GM06990 (cell line): ENCODE results near the gene CDH4.

Experiments
- DNase-seq: peaks from one replicate; pipeline ENCODE4 v3.0.0-alpha.2; 2011; ENCODE audit not compliant: insufficient read length; ENCODE audit errors: extremely low read depth
- H3K27me3 ChIP-seq: replicated peaks from 2 replicates; pipeline ENCODE4 v1.6.0; 2011; ENCODE audit warnings: low read length; ENCODE audit not compliant: control insufficient read depth, insufficient read depth
- H3K36me3 ChIP-seq: 2 replicates; pipeline ENCODE4 v1.5.1; 2011; ENCODE audit warnings: low read length; ENCODE audit not compliant: control insufficient read depth, insufficient read depth
- H3K4me3 ChIP-seq: replicated peaks from 2 replicates; pipeline ENCODE4 v1.5.1; 2011; ENCODE audit warnings: low read depth, mild to moderate bottlenecking, control low read depth, low read length
- TF ChIP-seq, protein P1 (sequence below): IDR thresholded peaks from 2 replicates; pipeline ENCODE4 v1.5.1; 2011; ENCODE audit warnings: low read length, control low read depth, mild to moderate bottlenecking, inconsistent platforms; ENCODE audit not compliant: insufficient read depth, poor library complexity, severe bottlenecking

The CDH4 gene

GRCh38 chr20:61295682-61296628 lies 43.9 kb downstream of the CDH4 start:
- Histone ChIP-seq H3K36me3 (no peaks in the 10 kb centered on the region), H3K27me3 (no peaks in the 10 kb centered on the region), H3K4me3 (no peak overlapping the region)
- TF ChIP-seq, protein P1, sequence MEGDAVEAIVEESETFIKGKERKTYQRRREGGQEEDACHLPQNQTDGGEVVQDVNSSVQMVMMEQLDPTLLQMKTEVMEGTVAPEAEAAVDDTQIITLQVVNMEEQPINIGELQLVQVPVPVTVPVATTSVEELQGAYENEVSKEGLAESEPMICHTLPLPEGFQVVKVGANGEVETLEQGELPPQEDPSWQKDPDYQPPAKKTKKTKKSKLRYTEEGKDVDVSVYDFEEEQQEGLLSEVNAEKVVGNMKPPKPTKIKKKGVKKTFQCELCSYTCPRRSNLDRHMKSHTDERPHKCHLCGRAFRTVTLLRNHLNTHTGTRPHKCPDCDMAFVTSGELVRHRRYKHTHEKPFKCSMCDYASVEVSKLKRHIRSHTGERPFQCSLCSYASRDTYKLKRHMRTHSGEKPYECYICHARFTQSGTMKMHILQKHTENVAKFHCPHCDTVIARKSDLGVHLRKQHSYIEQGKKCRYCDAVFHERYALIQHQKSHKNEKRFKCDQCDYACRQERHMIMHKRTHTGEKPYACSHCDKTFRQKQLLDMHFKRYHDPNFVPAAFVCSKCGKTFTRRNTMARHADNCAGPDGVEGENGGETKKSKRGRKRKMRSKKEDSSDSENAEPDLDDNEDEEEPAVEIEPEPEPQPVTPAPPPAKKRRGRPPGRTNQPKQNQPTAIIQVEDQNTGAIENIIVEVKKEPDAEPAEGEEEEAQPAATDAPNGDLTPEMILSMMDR = no peak
- no peak for DNase-seq

DNA sequence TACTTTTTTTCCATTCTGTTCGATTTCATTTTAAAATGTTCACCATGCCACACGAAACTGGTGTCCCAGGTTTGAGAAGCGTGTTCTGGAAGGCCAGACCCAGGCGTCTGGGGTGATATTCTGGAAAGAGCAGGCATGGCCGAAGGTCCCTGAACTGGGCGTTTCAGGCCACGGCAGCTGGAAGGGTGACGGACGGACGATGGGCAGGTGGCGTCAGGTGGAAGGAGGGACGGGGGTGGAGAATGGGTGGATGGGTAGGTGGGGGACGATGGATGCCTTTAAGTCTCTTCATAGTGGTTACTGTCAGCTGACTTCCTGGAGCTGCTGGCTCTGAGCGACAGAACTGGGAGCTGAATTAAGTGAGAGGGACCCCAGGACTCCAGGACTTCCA lies 44.6 kb downstream of the CDH4 start:
- TF ChIP-seq, protein P1 = no peak
- Histone ChIP-seq H3K36me3 (no peaks in the 10 kb centered on the region), H3K4me3 (no peak overlapping the region), H3K27me3 (no peaks in the 10 kb centered on the region)
- no peak for DNase-seq

GRCh38 chr20:61297491-61297890 lies 45.4 kb downstream of the CDH4 start:
- Histone ChIP-seq H3K36me3 (no peaks in the 10 kb centered on the region), H3K27me3 (no peaks in the 10 kb centered on the region), H3K4me3 (no peak overlapping the region)
- TF ChIP-seq, protein P1 = no peak
- no peak for DNase-seq

DNA sequence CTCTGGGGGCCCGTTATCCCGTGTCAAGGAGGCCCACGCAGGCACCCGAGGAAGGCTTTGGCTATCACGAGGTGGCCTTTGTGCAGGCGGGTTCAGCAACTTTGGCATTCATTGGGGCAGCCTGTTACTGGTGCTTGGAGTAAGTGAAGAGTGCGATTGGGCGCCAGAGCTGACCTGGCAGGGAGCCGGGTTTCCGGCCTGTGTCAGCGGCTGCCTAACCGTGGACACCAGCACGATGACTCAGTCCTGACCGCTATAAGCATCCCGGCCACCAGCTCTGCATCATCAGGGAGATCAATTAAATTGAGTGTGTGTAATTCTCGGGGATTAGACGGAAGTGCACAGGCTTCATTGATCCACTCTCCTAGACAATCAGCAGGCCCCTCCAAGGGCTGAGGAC lies 45.9 kb downstream of the CDH4 start:
- H3K4me3 ChIP-seq = no peak overlapping the region
- no peaks in the 10 kb centered on the region for H3K27me3 ChIP-seq
- no peak for DNase-seq
- TF ChIP-seq, protein P1 = no peak
- H3K36me3 ChIP-seq = no peaks in the 10 kb centered on the region

GRCh38 chr20:61298661-61299060 lies 46.6 kb downstream of the CDH4 start:
- H3K27me3 ChIP-seq = no peaks in the 10 kb centered on the region
- TF ChIP-seq, protein P1 = no peak
- no peak for DNase-seq
- H3K36me3 ChIP-seq = no peaks in the 10 kb centered on the region
- no peak overlapping the region for H3K4me3 ChIP-seq
